ENCODE results near the gene MKNK1. TPM values are rescaled to one million over a fixed set of nuclear protein-coding genes. Genes with fewer than 3 reads are reported as not detected.
A peak's percentile ranks its signal among the peaks of the same experiment; 100 is the strongest.
"Not testable (repeated sequence)": the region's sequence is repeated elsewhere in the genome, so short reads cannot be mapped to it uniquely, and the experiment has no call there.

Gene MKNK1
- 20.6 and 21.6 TPM in 2 replicates for total RNA-seq
- 17.8 and 29.6 TPM in 2 replicates for polyA plus RNA-seq

DNA sequence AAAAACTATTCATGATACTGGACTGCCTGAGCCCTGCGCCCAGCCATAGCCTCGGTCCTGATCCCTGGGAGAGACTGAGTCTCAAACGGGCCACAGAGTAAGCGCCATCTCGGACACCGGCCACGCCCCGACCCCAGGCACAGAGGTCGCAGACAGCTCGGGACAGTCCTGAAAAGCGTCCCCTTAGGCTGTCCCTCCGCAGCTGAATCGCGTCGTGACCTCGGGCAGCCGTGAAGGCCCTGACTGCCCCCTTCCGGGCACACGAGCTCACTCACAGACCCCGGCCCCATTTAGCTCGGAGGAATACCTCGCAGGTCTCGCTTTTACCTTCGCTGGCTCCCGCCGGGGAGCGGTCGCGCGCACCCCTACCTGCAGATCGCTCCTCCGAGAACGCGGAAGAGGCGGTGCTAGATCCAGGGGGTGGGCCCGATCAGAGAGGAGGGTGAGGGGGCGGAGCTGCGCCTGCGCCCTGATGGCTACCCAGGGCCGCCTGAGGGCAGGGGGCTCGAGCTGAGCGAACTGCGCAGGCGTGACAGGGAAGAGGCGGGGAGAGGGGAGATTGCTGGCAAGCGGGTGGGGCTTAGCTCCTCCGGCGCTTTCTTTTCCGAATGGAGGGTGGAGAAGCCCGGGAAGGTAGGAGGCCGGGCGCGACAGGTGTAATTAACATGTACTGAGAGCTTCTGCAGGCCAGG lies at the start of gene MKNK1:
TSS of gene MKNK1 (minus strand) at position 411 of the 692 bp plus-strand sequence. CDS start 20,941 bp downstream, outside the sequence.
- H3K79me2 ChIP-seq = peaks cover 31% of the 10 kb centered on the region
- no peak for TF ChIP-seq EZH2 (IDR thresholded peaks at IDR 0.05; ENCODE audit: borderline replicate concordance)
- TF ChIP-seq EZH2phosphoT487 (IDR thresholded peaks at IDR 0.05; ENCODE audit: low read depth, severe bottlenecking, unreplicated experiment) = no peak
- TF ChIP-seq, protein P1, sequence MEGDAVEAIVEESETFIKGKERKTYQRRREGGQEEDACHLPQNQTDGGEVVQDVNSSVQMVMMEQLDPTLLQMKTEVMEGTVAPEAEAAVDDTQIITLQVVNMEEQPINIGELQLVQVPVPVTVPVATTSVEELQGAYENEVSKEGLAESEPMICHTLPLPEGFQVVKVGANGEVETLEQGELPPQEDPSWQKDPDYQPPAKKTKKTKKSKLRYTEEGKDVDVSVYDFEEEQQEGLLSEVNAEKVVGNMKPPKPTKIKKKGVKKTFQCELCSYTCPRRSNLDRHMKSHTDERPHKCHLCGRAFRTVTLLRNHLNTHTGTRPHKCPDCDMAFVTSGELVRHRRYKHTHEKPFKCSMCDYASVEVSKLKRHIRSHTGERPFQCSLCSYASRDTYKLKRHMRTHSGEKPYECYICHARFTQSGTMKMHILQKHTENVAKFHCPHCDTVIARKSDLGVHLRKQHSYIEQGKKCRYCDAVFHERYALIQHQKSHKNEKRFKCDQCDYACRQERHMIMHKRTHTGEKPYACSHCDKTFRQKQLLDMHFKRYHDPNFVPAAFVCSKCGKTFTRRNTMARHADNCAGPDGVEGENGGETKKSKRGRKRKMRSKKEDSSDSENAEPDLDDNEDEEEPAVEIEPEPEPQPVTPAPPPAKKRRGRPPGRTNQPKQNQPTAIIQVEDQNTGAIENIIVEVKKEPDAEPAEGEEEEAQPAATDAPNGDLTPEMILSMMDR (IDR thresholded peaks at IDR 0.05; ENCODE audit: poor library complexity) = peak; percentile 31
- H2AFZ ChIP-seq = peak within 1 kb of the TSS; percentile 73
- no peaks in the 10 kb centered on the region for H3K27me3 ChIP-seq
- H3K9me3 ChIP-seq (ENCODE audit: low read depth) = no peaks in the 10 kb centered on the region
- peak within 1 kb of the TSS; percentile 73 for H3K4me3 ChIP-seq
- peak within 1 kb of the TSS; percentile 66 for H3K27ac ChIP-seq
- no peaks in the 10 kb centered on the region for H3K36me3 ChIP-seq (replicated peaks; ENCODE audit: insufficient read depth, low read depth)
- peak within 1 kb of the TSS; percentile 84 for H3K4me2 ChIP-seq
- DNase-seq (ENCODE audit: low spot score) = peak; percentile 99
- H4K20me1 ChIP-seq (ENCODE audit: insufficient read depth, poor library complexity, severe bottlenecking) = no peaks in the 10 kb centered on the region
- H3K4me1 ChIP-seq (ENCODE audit: insufficient read depth) = peaks cover 20% of the 10 kb centered on the region
- WGBS (ENCODE audit: low lambda C conversion rate, missing lambda C conversion rate) = 3% methylated on average over 46 of the region's 53 CpGs
- H3K9me2 ChIP-seq (replicated peaks; ENCODE audit: insufficient read depth) = no peaks in the 10 kb centered on the region

- Histone ChIP-seq H3K4me3 (no peak overlapping the region), H3K4me2 (peak overlapping the region; percentile 51), H3K27me3 (no peaks in the 10 kb centered on the region), H3K4me1 (ENCODE audit: insufficient read depth) (peaks cover 5% of the 10 kb centered on the region), H4K20me1 (ENCODE audit: insufficient read depth, poor library complexity, severe bottlenecking) (no peaks in the 10 kb centered on the region), H2AFZ (no peak overlapping the region), H3K79me2 (no peaks in the 10 kb centered on the region), H3K36me3 (replicated peaks; ENCODE audit: insufficient read depth, low read depth) (no peaks in the 10 kb centered on the region), H3K9me2 (replicated peaks; ENCODE audit: insufficient read depth) (no peaks in the 10 kb centered on the region), H3K27ac (peak overlapping the region; percentile 29), H3K9me3 (ENCODE audit: low read depth) (no peaks in the 10 kb centered on the region)
- TF ChIP-seq, protein P1 (IDR thresholded peaks at IDR 0.05; ENCODE audit: poor library complexity) = no peak
- TF ChIP-seq EZH2phosphoT487 (IDR thresholded peaks at IDR 0.05; ENCODE audit: low read depth, severe bottlenecking, unreplicated experiment) (peak; percentile 87), EZH2 (IDR thresholded peaks at IDR 0.05; ENCODE audit: borderline replicate concordance) (no peak)
- peak; percentile 57 for DNase-seq (ENCODE audit: low spot score)
- 25% methylated on average over 2 of the region's 2 CpGs for WGBS (ENCODE audit: low lambda C conversion rate, missing lambda C conversion rate)
Observed at GRCh38 chr1:46653405-46653958, 49.4 kb upstream of the MKNK1 start.

DNA sequence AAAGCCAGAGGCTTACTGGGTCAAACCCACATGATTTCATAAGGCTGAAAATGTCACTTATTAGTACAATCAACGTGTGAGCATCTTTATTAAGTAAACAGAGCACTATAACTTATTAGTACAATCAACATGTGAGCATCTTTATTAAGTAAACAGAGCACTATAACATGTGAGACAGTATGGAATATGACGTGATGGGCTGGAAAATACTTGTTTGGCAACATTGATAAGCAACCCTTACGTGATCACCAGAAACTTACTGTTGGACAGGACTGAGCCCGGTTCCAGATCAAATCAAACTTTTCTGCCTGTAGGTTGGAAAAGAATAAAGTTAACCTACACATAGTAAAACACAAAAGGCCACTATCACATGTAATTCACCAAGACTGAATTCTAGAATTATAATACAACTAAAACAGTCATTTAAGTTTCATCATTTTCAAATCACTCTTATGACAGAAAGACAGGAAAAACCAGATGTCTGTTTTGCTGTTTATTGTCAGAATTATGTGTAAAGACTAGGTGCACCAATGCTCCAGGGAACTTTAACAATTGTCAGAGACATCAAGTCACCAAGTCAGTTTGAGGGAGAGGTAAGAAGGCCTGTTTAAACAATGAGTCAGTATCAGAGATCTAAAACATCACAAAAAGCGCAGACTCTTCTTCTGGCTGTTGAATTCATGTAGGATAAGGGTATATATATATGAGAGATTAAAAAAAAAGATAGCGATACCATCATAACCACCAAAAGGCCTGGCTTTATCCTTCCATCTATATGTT lies 48.4 kb upstream of the MKNK1 start:
- no peaks in the 10 kb centered on the region for H3K36me3 ChIP-seq (replicated peaks; ENCODE audit: insufficient read depth, low read depth)
- H3K4me1 ChIP-seq (ENCODE audit: insufficient read depth) = peaks cover 5% of the 10 kb centered on the region
- H3K9me2 ChIP-seq (replicated peaks; ENCODE audit: insufficient read depth) = no peaks in the 10 kb centered on the region
- no peaks in the 10 kb centered on the region for H3K9me3 ChIP-seq (ENCODE audit: low read depth)
- no peak overlapping the region for H3K4me2 ChIP-seq
- 77% methylated on average over 6 of the region's 6 CpGs for WGBS (ENCODE audit: low lambda C conversion rate, missing lambda C conversion rate)
- peak overlapping the region; percentile 29 for H3K27ac ChIP-seq
- TF ChIP-seq, protein P1 (IDR thresholded peaks at IDR 0.05; ENCODE audit: poor library complexity) = no peak
- no peak for TF ChIP-seq EZH2 (IDR thresholded peaks at IDR 0.05; ENCODE audit: borderline replicate concordance)
- TF ChIP-seq EZH2phosphoT487 (IDR thresholded peaks at IDR 0.05; ENCODE audit: low read depth, severe bottlenecking, unreplicated experiment) = no peak
- no peak for DNase-seq (ENCODE audit: low spot score)
- H4K20me1 ChIP-seq (ENCODE audit: insufficient read depth, poor library complexity, severe bottlenecking) = no peaks in the 10 kb centered on the region
- no peak overlapping the region for H2AFZ ChIP-seq
- no peaks in the 10 kb centered on the region for H3K27me3 ChIP-seq
- no peak overlapping the region for H3K4me3 ChIP-seq
- H3K79me2 ChIP-seq = no peaks in the 10 kb centered on the region

DNA sequence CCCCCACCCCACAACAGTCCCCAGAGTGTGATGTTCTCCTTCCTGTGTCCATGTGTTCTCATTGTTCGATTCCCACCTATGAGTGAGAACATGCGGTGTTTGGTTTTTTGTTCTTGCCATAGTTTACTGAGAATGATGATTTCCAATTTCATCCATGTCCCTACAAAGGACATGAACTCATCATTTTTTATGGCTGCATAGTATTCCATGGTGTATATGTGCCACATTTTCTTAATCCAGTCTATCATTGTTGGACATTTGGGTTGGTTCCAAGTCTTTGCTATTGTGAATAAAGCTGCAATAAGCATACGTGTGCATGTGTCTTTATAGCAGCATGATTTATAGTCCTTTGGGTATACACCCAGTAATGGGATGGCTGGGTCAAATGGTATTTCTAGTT lies 47.1 kb upstream of the MKNK1 start:
- 98% methylated on average over 3 of the region's 3 CpGs for WGBS (ENCODE audit: low lambda C conversion rate, missing lambda C conversion rate)
- H3K9me3 ChIP-seq (ENCODE audit: low read depth); H3K36me3 ChIP-seq (replicated peaks; ENCODE audit: insufficient read depth, low read depth); H3K79me2 ChIP-seq; H3K4me3 ChIP-seq; DNase-seq (ENCODE audit: low spot score); H3K27ac ChIP-seq; H3K4me1 ChIP-seq (ENCODE audit: insufficient read depth); H3K9me2 ChIP-seq (replicated peaks; ENCODE audit: insufficient read depth); H3K4me2 ChIP-seq; H3K27me3 ChIP-seq; H2AFZ ChIP-seq; H4K20me1 ChIP-seq (ENCODE audit: insufficient read depth, poor library complexity, severe bottlenecking): not testable (repeated sequence)
